GM12878 (cell line): ENCODE data around the gene TSR1.

Experiments
- BHLHE40 ChIP-seq, 2 experiments: fragments of 450-650 bp in 1 of 2; IDR thresholded peaks; 2 replicates each; pipeline ENCODE4 v1.6.1; 2011 to 2017; ENCODE audit warnings: low read depth in 2 of 2, borderline replicate concordance in 1 of 2, improper control_type of control experiment in 1 of 2, low read length in 1 of 2, mild to moderate bottlenecking in 1 of 2
- CREB1 ChIP-seq: IDR thresholded peaks from 2 replicates; pipeline ENCODE4 v1.6.1; 2012; ENCODE audit warnings: low read depth, mild to moderate bottlenecking, inconsistent platforms
- CTCF ChIP-seq, 3 experiments: IDR thresholded peaks in 2 of 3; conservative IDR thresholded peaks in 1 of 3; 2 replicates each; pipeline ENCODE4 v1.5.1; 2011; ENCODE audit warnings: low read depth in 3 of 3, low read length in 3 of 3, mild to moderate bottlenecking in 3 of 3, control low read depth in 2 of 3, moderate library complexity in 2 of 3, inconsistent platforms in 1 of 3, mixed read lengths in 1 of 3; ENCODE audit not compliant: control insufficient read depth in 2 of 3, insufficient read depth in 1 of 3; ENCODE audit errors: extremely low read depth in 1 of 3
- MXI1 ChIP-seq: fragments of 150-350 bp; IDR thresholded peaks from 2 replicates; pipeline ENCODE4 v1.6.1; 2011; ENCODE audit warnings: low read depth, mild to moderate bottlenecking, inconsistent platforms, low read length, improper control_type of control experiment
- PKNOX1 ChIP-seq: fragments of 450-650 bp; IDR thresholded peaks from 2 replicates; pipeline ENCODE4 v1.6.1; 2016; ENCODE audit warnings: mild to moderate bottlenecking
- POLR2A ChIP-seq: IDR thresholded peaks from 2 replicates; pipeline ENCODE4 v1.6.1; 2011; ENCODE audit warnings: low read depth, mild to moderate bottlenecking, low read length
- POLR2AphosphoS5 ChIP-seq: IDR thresholded peaks from 2 replicates; pipeline ENCODE4 v1.6.1; 2011; ENCODE audit warnings: mild to moderate bottlenecking, low read length, inconsistent platforms
- POU2F2 ChIP-seq: IDR thresholded peaks from 3 replicates; pipeline ENCODE4 v1.6.1; 2011; ENCODE audit warnings: low read depth, mild to moderate bottlenecking, low read length, borderline replicate concordance
- SREBF2 ChIP-seq: IDR thresholded peaks from 2 replicates; pipeline ENCODE4 v1.6.1; 2012; ENCODE audit warnings: mild to moderate bottlenecking, low read length

GRCh38 chr17:2357237-2357636 lies 21.0 kb upstream of the TSR1 start:
- TF ChIP-seq SREBF2 (no peak), PKNOX1 (no peak), POLR2AphosphoS5 (no peak), CTCF (IDR thresholded peaks at IDR 0.05 in 2 of 3, conservative IDR thresholded peaks at IDR 0.05 in 1 of 3; ENCODE audit: control insufficient read depth in 2 of 3, extremely low read depth in 1 of 3, insufficient read depth in 1 of 3, low read depth in 3 of 3, low read length in 3 of 3) (no peak), CREB1 (no peak), POLR2A (no peak), BHLHE40 (IDR thresholded peaks at IDR 0.05; ENCODE audit: borderline replicate concordance in 1 of 2, low read depth in 2 of 2, low read length in 1 of 2) (no peak), MXI1 (no peak), POU2F2 (no peak)
